Activated CD4-positive, alpha-beta T cell treated with anti-CD3 and anti-CD28 coated beads for 4 hours (primary cell): ENCODE data around the gene DSCAML1.

Experiments
- DNase-seq, 2 donors: peaks; one replicate each; pipeline ENCODE4 v3.0.0-alpha.2; 2020

DSCAML1 gene

DNA sequence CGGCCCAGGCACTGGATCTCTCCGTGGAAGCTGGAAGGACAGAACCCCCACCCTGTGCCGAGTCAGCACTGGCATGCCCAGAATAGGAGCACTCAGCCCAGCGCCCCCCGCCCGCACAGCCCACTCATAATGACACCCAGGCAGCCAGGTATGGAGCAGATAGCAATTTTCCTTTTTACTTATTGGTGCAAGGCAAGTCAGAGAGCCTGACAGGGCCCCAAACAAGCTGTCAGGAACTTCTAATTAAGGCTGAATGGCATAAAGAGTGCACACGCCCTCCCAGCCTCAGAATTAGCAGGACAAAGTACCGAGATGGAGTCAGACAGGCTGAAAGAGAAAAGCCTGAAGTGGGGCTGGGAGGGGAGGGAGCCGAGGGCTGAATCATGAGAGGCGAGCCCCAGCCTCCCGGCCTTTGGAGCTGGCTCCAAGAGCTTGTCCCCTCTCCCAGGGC, 76.9 kb downstream of the DSCAML1 start:
- no peak for DNase-seq

- no peak for DNase-seq
Measured at GRCh38 chr11:117719480-117719879, 77.5 kb downstream of the DSCAML1 start.

GRCh38 chr11:117717485-117718314, 79.3 kb downstream of the DSCAML1 start:
- DNase-seq, result no peak

DNA sequence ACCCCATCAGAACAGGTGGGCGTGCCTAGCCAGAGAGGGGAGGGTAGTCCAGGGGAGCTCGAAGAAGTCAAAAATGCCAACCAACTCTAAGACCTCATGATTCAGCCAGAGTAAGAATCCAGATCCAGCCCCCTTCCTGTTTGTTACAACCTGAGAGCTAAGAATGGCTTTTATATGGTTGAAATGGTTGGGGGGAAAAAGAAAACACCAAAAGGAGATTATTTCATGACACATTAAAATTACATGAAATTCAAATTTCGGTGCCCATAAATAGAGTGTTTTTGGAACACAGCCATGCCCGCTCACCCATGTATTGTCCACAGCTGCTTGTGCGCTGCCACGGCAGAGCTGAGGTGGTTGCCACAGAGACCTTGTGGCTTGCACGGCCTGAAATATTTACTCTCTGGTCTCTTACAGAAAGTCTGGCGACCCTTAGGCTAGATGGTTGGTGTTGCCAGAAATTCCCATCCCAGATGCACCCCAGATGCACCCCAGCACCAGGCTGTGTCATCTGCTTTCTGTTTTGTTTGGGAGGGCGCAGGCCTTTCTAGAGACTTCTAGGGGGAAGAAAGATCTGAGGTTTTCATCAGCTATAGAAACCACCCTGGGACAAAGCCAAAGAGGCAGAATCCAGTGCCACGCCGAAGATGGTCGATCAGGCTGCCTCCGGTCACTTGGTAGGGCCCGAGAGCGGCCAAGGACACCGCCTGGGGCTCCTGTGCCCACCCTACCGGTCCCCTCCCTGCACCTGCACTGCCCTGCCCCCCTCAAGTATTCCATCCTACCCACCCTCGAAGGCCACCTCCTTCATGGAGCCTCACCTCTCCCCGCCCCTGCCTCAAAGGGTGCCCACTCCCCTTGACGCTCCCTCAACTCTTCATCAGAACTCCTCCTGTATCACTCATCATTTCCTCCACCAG, 80.2 kb downstream of the DSCAML1 start:
- DNase-seq, result no peak

- DNase-seq, result no peak
Measured at GRCh38 chr11:117715801-117716200, 81.2 kb downstream of the DSCAML1 start.

- no peak for DNase-seq
Measured at GRCh38 chr11:117713538-117713991, 83.5 kb downstream of the DSCAML1 start.

DNA sequence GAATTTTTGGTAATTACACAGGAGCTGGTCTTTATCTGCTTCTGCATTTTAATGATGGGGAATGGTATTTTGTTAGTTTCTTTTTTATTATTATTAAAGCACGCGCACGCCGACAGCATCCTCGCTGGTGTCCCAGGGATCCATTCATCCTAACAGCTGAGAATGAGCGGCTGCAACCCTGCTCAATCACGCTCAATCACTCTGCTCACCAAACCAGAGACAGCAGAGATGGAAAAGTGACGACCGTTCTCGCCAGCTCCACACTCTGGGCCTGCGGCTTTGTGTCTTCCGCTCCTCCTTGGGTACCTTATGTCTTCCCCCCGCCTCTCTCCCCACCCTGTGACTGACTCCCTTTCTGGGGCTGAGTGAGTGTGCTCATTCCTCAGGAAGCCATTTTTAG, 84.5 kb downstream of the DSCAML1 start:
- no peak for DNase-seq

- no peak for DNase-seq
Measured at GRCh38 chr11:117711331-117711730, 85.7 kb downstream of the DSCAML1 start.

DNA sequence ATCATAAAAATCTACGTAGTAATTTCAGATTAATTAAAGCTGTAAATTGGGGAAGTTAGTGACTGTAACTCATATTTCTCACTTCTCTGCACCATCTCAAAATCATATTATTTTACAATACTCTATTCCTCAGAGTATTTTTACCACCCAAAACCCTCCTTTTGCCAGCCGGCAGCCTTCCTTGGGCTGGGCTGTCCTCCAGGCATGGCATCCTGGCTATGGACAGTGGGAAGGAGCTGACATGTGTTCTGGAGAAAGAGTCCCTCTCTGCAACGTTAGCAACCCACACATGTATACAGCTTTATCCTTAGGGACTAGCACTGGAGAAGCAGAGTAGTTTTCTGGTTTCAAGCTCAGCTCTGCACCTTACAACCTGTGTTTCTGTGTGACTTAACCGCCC, 86.8 kb downstream of the DSCAML1 start:
- DNase-seq, result no peak

GRCh38 chr11:117706322-117706814, 90.6 kb downstream of the DSCAML1 start:
- DNase-seq, result no peak

DNA sequence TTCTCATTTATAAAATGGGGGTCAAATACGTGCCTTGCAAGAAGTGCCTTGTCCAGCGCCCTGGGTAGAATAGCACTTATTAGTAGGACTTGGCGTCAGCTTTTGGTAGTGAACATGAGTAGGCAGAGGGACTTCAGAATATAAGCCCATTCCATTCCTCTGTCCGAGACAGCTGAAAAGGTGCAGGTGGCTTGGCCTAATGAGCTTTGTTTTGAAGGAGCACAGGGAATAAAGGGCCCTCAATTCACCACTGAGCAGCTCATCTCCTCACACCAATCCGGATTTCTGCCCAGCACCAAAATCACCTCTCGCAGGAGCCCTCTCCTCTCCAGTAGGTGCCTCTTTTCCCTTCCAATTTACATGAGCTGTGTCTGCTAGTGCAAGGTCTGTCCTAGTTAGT, 91.2 kb downstream of the DSCAML1 start:
- DNase-seq, result no peak

DNA sequence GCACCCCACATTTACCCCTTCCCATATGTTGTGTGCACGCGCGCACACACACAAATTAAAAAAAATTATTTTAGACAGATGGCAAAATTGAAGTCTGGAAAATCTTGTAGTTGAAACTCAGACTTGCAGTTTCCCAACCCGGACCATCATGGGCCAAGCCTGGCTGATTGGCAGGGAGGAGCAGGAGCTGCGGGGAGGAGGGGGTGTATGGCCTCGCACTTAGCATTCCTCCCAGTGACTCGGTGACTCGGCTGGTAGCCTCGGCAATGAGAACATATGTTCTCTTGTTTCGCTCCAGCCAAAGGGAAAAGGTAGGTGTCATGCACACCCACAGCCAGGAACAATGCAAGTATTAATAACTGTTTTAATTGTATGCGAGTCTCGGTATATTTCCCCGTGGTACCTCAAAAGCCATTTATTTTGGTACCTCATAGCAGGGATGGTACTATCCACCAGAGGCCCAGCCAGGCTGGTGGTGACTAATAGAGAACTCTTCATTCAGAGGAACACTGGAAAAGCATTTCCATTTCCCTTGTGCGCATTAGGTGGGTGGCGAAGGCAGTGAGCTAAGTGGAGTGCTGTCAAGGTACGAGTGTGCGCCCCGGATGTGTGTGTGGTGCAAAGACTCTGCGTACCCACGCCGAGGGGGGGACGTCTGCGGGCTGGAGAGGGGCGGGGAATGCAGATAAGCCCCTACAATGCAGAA, 92.5 kb downstream of the DSCAML1 start:
- no peak for DNase-seq

- DNase-seq, result no peak
Measured at GRCh38 chr11:117702946-117703598, 93.9 kb downstream of the DSCAML1 start.

DNA sequence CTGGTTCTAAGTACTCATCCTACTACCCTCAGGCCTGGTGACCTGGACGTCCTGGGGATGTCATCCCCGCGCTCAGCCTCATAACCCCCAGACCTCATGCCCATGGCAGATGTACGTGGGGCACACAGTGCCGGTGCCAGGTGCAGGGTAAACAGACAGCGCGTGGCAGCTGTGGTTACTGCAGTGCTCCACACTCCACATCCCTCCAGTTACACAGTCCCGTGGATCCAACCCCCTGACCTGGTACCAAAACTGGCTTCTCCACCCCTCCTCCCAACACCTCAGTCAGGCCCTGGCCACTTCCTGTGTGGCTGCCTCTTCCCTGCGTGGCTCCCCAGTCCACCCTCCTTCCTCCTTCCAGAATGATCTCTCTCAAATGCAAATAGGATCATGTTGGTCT, 95.2 kb downstream of the DSCAML1 start:
- no peak for DNase-seq

DNA sequence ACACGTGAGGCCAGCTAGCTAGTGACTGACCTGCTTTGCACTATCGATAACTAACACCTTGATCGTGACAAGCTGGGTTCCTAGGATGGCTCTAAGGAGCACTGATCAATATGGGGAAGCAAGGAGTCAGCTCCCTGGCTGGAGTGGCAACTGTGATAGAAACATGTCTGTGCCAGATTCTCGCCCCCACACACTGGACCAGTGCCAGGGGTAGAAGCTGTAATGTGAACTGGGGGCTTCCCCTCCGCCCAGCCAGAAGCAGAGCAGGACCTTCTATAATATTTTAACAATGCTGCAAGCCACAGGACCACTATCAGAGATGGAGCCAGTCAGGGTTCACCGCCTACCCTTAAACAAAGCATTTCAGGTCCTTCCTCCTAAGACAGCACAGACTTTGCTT, 96.5 kb downstream of the DSCAML1 start:
- DNase-seq, result no peak

GRCh38 chr11:117697319-117697718, 99.7 kb downstream of the DSCAML1 start:
- DNase-seq, result no peak

- DNase-seq, result no peak
Measured at GRCh38 chr11:117696540-117696939, 100.5 kb downstream of the DSCAML1 start.

DNA sequence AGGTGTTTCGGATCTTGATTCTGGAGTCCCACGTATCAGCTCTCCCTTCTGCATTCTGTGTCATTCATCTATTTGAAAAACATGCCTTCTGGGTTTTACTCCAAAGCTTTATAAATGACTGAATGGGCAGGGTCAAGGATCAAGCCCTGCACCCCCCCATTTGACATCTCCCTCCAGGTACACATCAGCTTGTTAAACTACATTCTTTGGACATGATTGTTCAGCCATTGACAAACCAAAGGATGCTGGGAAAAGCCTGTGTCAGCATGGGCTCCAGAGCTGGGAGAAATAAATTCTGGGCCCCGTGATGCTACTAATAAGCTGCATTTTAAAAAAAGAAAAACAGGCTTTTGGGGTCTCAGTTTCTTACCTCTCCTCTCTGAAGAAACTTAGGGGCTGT, 103.7 kb downstream of the DSCAML1 start:
- no peak for DNase-seq

- DNase-seq, result no peak
Measured at GRCh38 chr11:117691516-117691915, 105.5 kb downstream of the DSCAML1 start.

- no peak for DNase-seq
Measured at GRCh38 chr11:117691218-117691514, 105.8 kb downstream of the DSCAML1 start.

DNA sequence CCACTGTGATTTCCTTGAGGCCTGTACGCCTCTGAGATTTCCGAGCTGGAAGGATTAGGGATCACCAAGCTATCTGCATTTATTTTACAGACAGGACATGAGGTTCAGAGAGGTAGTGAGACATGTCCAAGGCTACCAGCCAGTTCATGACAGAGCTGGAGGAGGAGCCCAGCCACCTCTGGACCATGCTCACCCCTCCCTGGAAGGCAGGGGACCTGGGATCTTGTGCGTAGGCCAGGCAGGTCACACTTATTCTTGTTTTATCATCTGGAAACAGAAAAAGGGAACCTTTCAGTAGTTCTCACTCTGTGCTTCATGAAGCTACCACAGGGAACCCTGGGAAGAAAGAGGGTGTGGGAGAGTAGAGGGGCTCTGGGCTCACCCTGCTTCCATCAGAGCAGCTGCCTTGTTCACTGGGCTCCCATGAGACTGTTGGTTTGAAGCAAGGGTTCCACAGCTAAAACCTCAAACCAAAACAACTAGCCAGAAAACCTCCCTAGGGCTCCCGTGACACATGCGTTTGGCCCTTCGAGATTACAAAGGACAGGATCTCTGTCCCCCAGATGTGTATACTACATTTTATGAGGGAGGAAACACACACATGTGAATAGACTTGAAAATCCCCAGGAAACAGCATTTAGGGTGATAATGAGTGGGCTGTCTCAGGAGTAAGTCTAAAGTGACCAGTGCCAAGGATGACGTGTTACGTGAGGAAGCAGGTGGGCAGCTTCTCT, 106.4 kb downstream of the DSCAML1 start:
- no peak for DNase-seq

DNA sequence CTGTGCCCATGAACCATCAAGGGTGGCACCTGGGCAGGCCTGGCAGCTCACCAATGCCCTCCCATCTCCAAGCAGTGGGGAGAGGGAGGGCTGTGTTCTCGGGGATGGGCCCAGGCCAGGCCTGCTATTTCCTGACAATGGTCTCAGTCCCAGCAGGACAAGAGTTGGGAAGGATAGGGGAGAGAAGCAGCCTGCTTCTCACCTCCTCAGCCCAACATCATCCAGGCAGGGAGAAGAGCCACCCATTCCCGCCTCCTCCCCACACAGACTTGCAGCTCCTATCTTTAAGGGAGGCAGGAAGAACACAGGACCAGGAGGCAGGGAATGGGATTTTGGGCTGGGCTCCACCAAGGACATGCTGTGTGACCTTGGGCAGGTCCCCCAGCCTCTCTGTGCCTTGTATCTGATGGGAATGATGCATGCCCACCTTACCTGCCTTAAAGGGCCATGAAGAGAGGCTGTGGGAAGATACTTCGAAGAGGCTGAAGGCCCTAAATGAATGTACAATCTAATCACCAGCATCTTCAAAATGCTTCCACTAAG, 108.7 kb downstream of the DSCAML1 start:
- no peak for DNase-seq
